Activated CD8-positive, alpha-beta memory T cell treated with anti-CD3 and anti-CD28 coated beads, Interleukin-2, amount 10 ng/mL, durations not matched to agents 7 days and 5 days (primary cell): ENCODE measurements around the gene TNNI3. TPM values are rescaled to one million over a fixed set of nuclear protein-coding genes. Genes with fewer than 3 reads are reported as not detected.

Source experiments
- ATAC-seq: fragments of 150-1000 bp; cut with Tn5 transposase; one replicate; pipeline ENCODE4 v1.10.0; 2021; ENCODE audit warnings: moderate library complexity
- CTCF ChIA-PET: fragments of 350-600 bp; sonication (Branson Sonifier 250); formaldehyde crosslinking; loops from one replicate; lab custom pipeline; 2021; ENCODE audit warnings: antibody characterized with exemption; lab: Charles Lee
- DNase-seq: peaks from one replicate; pipeline ENCODE4 v3.0.0-alpha.2; 2020
- H3K27ac Mint-ChIP-seq: one replicate; pipeline ENCODE4 v1.8.0; 2021; ENCODE audit warnings: mild to moderate bottlenecking, mixed read lengths
- H3K27me3 Mint-ChIP-seq: one replicate; pipeline ENCODE4 v1.8.0; 2021; ENCODE audit warnings: mixed read lengths
- H3K36me3 Mint-ChIP-seq: one replicate; pipeline ENCODE4 v1.8.0; 2021; ENCODE audit warnings: mild to moderate bottlenecking, mixed read lengths
- H3K4me1 Mint-ChIP-seq: one replicate; pipeline ENCODE4 v1.8.0; 2021; ENCODE audit warnings: mixed read lengths
- H3K4me3 Mint-ChIP-seq: one replicate; pipeline ENCODE4 v1.8.0; 2021; ENCODE audit warnings: mild to moderate bottlenecking, moderate library complexity, mixed read lengths
- H3K9me3 Mint-ChIP-seq: one replicate; pipeline ENCODE4 v1.8.0; 2022; ENCODE audit warnings: low read depth, mixed read lengths
- total RNA-seq, 2 experiments: library from RNA; stranded (reverse); gene quantifications; one replicate each; pipeline ENCODE4 v1.2.3, GENCODE V29; 2021

TNNI3 gene
- total RNA-seq, 2 experiments from 2014 or later = not detected

DNA sequence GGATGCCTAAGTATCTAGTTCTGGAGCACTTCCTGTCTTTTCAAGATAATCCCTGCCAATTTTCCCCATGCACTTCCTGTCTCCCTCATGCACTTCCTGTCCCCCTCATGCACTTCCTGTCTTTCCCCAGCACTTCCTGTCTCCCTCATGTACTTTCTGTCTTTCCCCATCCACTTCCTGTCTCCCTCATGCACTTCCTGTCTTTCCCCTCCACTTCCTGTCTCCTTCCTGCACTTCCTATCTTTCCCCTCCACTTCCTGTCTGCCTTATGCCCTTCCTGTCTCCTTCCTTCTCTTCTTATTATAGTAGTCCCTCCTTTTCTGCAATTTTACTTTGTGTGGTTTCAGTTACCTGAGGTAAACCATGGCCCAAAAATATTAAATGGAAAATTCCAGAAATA, 5.5 kb downstream of the TNNI3 start:
- H3K27me3 Mint-ChIP-seq = peaks cover 28% of the 10 kb centered on the region
- CTCF ChIA-PET = interaction anchor here (1.1 to 3.2 kb wide), 3 partner anchors 9 to 62 kb away, joined by 3 to 11 read pairs (median 6); no protein-coding TSS in a partner anchor
- H3K9me3 Mint-ChIP-seq = peaks cover 8% of the 10 kb centered on the region
- DNase-seq (no peak), ATAC-seq (no peak)
- H3K36me3 Mint-ChIP-seq = peaks cover 3% of the 10 kb centered on the region
- peak overlapping the region; percentile 78 for H3K27ac Mint-ChIP-seq
- peaks cover 20% of the 10 kb centered on the region for H3K4me1 Mint-ChIP-seq
- no peak overlapping the region for H3K4me3 Mint-ChIP-seq

DNA sequence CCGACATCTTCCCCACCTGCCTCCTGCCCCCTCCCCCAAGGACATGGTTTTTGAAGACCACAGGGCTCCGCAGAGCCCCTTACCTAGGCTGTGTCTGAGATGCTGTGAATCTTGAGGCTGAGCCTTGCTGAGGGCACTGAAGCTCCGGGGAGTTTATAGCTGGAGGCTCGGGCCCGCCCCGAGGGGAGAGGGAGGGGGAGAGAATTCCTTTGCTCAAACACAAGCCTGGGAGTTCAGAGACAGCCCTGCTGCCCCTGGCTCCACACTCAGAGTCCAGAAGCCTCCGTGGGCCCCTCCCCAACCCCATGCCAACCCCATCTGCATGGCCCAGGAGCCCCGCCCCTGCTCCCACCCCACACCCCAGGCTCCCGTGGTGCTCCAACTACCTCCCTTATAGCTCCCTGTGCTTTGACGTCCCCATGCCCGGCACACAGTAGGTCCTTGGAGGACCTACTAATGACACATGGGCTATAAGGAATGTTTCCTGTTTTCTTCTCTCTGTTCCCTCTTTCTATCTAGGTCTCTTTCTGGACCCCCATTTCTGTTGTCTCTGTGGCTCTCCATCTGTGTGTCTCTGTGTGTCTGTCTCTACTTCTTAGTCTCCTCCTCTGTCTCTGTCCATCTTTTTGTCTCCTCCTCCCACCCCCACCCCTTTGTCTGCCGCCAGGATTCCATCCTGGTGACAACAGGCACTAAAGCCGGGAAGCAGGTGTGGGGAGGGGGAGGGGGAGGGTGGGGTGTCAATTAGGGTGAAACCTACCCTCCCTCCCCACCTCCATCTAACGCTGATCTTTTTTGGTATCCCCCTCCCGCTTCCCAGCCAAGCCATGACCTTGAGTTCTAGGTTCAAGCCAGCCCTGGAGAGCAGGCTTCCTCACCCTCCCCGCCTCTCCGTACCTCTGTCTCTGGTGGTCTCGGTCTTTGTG, 8.2 kb downstream of the TNNI3 start, which contains the start of gene TNNT1:
Gene TNNT1 (minus strand): TSS at position 129 of the 926 bp plus-strand sequence. CDS start 2,049 bp downstream, outside the sequence.
- Mint-ChIP-seq H3K4me1 (peaks cover 18% of the 10 kb centered on the region), H3K9me3 (peaks cover 8% of the 10 kb centered on the region), H3K27ac (no peak within 1 kb of the TSS), H3K36me3 (peaks cover 3% of the 10 kb centered on the region), H3K27me3 (peaks cover 37% of the 10 kb centered on the region), H3K4me3 (no peak within 1 kb of the TSS)
- no peak for DNase-seq
- no peak for ATAC-seq
- CTCF ChIA-PET = interaction anchor here (4.6 kb wide), 1 partner anchor 10 kb away, joined by 22 read pairs; no protein-coding TSS in a partner anchor

DNA sequence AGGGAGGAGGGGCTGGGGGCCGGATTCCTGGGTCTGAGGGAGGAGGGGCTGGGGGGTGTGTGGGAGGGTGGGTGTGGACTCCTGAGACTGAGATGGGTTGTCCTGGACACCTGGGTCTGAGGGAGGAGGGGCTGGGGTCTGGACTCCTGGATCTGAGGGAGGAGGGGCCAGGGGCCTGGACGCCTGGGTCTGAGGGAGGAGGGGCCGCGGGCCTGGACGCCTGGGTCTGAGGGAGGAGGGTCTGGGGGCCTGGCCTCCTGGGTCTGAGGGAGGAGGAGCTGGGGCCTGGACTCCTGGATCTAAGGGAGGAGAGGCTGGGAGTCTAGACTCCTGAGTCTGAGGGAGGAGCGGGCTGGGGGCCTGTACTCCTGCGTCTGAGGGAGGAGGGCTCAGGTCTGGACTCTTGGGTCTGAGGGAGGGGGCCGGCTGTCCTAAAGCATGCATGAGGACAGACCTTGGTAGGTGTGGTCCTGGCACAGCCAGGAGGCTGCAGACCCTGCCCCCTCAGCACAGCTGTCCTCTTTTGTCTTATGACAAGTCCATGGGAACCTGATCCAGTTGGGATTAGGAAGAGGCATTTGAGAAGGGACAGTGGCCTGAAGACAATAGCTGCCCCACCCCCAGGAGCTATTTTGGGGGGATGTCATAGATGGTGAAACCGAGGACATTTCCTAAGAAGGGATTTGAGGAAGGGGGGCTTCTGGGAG, 9.8 kb downstream of the TNNI3 start:
- Mint-ChIP-seq H3K36me3 (peaks cover 3% of the 10 kb centered on the region), H3K27ac (no peak overlapping the region), H3K4me3 (no peak overlapping the region), H3K9me3 (peaks cover 6% of the 10 kb centered on the region), H3K27me3 (peaks cover 46% of the 10 kb centered on the region), H3K4me1 (peaks cover 8% of the 10 kb centered on the region)
- CTCF ChIA-PET = interaction anchor here (2.4 to 4.6 kb wide), 2 partner anchors 12 to 356 kb away, joined by 10 to 22 read pairs; no protein-coding TSS in a partner anchor
- ATAC-seq (no peak), DNase-seq (no peak)

DNA sequence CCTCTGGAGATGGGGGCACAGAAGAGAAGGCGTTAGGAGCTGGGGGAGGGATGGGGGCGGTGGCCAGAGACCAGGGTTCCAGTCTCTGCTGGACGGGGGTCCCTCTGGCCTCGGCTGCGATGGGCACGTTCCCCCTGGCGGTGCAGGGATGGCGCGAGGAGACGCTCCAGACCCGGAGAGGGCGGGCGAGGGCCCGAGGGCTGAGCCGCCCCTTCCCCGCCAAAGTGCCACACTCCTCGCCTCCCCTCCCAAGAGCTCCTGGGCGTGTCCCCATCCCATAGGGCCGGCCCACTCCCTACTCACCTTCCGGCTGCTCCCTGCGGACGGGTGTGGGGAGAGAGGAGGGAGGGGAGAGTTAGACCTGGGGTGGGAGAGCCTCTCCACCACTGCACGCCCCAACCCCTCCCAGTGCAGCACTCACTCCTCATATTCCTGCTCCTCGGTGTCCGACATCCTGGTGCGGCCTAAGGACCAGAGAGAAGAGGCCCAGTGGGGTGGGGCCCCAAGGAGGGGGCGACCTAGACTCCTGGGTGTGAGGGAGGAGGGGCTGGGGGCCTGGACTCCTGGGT, 10.7 kb downstream of the TNNI3 start:
- ATAC-seq = peak; percentile 27
- peaks cover 4% of the 10 kb centered on the region for H3K4me1 Mint-ChIP-seq
- CTCF ChIA-PET = interaction anchor here (0.7 to 4.6 kb wide), 7 partner anchors 8 to 357 kb away, joined by 3 to 22 read pairs (median 3); partner anchors contain the start of gene KMT5C
- peaks cover 50% of the 10 kb centered on the region for H3K27me3 Mint-ChIP-seq
- H3K4me3 Mint-ChIP-seq = no peak overlapping the region
- H3K27ac Mint-ChIP-seq = no peak overlapping the region
- H3K36me3 Mint-ChIP-seq = no peaks in the 10 kb centered on the region
- DNase-seq = no peak
- H3K9me3 Mint-ChIP-seq = peaks cover under 1% of the 10 kb centered on the region

DNA sequence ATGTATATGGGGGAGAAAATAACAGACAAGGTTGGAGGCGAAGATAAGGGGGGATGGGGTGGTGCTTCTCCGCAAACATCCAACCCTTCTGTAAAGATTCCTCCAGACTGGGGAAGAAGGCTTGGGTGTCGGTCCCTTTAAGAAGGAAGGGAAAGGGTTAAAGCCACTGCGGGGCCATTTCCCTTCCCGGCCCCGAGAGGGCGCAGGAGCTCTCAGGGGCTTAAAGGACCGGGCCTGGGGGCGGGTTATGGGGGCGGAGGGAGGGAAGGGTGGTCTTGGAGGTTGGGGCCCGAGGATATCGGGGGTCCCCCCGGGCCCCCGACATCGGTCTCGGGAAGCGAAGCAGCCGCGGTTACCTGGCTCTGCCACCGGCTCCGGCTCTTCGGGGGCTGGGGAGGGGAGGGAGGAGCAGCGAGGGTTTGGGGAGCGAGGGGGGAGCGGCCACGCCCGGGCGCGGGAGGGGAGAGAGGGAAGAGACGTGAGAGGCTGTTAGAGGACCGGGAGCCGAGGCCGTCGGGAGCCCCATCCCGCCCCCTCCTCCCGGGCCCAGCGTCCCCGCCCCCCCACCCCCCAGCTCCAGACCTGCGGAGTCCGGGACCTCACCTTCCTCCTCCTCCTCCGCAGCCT, 11.3 kb downstream of the TNNI3 start:
- peaks cover 56% of the 10 kb centered on the region for H3K27me3 Mint-ChIP-seq
- no peak overlapping the region for H3K27ac Mint-ChIP-seq
- DNase-seq (peak; percentile 56), ATAC-seq (peak; percentile 51)
- H3K36me3 Mint-ChIP-seq = no peaks in the 10 kb centered on the region
- no peak overlapping the region for H3K4me3 Mint-ChIP-seq
- H3K4me1 Mint-ChIP-seq = peaks cover 6% of the 10 kb centered on the region
- CTCF ChIA-PET = interaction anchor here (0.7 to 4.6 kb wide), 7 partner anchors 8 to 358 kb away, joined by 3 to 22 read pairs (median 3); partner anchors contain the start of gene KMT5C
- no peaks in the 10 kb centered on the region for H3K9me3 Mint-ChIP-seq

DNA sequence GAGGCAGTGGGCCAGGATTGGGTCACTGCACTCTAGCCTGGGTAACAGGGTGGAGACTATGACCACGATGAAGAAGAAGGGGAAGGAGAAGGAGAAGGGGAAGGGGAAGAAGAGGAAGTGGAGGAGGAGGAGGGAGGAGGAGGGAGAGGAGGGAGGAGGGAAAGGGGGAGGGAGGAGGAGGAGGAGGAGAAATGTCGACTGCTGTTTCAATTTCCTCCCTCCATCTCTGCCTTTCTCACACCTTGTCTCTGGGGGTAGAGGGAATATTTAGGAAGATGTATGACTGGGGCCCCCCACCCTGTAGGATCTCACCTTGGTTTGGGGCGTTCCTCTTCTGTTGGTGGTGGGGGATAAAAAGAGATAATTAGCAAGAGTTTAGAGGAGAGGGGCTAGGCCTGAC, 12.3 kb downstream of the TNNI3 start:
- ATAC-seq (no peak), DNase-seq (no peak)
- Mint-ChIP-seq H3K27ac (no peak overlapping the region), H3K36me3 (no peaks in the 10 kb centered on the region), H3K27me3 (peaks cover 59% of the 10 kb centered on the region), H3K9me3 (no peaks in the 10 kb centered on the region), H3K4me1 (peaks cover 7% of the 10 kb centered on the region), H3K4me3 (no peak overlapping the region)
- CTCF ChIA-PET = interaction anchor here (0.7 to 4.6 kb wide), 6 partner anchors 14 to 359 kb away, joined by 3 to 22 read pairs (median 9); no protein-coding TSS in a partner anchor

DNA sequence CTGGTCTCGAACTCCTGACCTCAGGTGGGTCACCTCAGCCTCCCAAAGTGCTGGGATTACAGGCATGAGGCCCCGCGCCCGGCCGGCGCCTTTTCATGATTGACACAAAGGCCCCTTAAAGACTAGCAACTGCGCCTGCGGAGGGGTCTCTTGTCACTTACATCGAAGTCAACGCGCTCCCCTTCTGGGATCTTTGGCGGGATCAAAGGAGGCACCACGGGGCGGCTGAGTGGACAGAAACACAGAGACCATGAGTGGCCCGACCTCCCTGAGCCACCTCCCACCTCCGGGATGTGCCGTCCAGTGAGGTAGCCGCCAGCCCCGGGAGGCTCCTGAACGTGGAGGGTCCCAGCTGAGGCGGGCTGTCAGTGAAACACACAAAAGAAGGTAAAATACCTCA, 15.8 kb downstream of the TNNI3 start:
- CTCF ChIA-PET = interaction anchor here (0.6 to 3.3 kb wide), 38 partner anchors 9 to 508 kb away, joined by 3 to 33 read pairs (median 4); partner anchors contain the start of genes ISOC2, KMT5C, PPP6R1 and TMEM238
- Mint-ChIP-seq H3K27ac (no peak overlapping the region), H3K27me3 (peaks cover 44% of the 10 kb centered on the region), H3K4me1 (peaks cover 7% of the 10 kb centered on the region), H3K4me3 (no peak overlapping the region), H3K9me3 (no peaks in the 10 kb centered on the region), H3K36me3 (no peaks in the 10 kb centered on the region)
- ATAC-seq (no peak), DNase-seq (no peak)

DNA sequence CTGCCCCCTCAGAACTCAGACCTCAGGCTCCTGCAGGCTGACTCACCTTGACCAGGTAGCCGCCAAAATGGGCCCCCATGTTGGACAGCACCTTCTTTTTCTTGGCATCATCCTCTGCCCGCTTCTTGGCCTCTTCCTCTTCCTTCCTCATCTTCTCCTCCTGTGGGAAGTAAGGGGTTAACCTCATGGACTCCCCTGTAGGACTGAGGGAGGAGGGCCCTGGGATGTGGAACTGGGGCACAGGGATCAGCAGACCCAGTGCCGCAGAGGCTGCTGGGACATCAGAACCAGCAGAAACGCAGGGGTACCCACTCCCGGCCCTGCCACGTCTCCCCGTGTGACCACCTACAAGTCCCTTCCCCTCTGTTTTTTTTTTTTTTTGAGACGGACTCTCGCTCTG, 19.6 kb downstream of the TNNI3 start:
- Mint-ChIP-seq H3K27ac (no peak overlapping the region), H3K4me3 (no peak overlapping the region), H3K27me3 (peaks cover 29% of the 10 kb centered on the region), H3K9me3 (no peaks in the 10 kb centered on the region), H3K4me1 (peaks cover 6% of the 10 kb centered on the region), H3K36me3 (no peaks in the 10 kb centered on the region)
- CTCF ChIA-PET = no interaction called here
- no peak for ATAC-seq
- no peak for DNase-seq

DNA sequence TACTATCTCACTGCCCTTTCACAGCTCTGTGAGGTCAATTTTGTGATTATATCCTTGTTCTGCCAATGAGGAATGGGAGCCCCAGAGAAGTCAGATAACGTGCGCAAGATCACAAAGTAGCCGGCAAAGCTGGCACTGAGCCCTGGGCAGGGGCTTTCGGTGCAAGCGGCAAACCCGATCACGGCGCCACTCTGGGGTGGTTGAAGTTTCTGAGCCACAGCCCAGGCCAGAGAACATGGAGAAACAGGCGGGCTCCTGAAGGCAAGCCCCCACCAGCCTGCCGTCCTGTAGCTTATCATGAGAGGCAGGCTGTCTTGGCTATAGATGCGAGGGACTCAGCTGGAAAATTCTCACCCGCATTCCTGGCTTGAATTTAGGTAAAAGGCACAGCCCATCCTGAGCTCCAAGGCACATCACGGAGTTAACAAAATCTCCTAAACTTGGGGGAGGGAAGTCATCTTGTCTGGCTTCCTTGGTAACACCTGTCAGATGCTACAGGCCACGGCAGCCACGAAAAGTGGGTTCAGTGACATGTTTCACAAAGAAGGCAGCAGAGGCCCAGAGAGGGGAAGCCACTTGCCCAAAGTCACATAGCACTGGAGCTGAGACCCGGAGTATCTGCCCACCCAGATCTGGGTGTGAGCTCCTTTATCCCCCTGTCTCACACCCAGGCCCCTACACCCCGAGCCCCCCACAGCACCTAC, 21.0 kb downstream of the TNNI3 start:
- CTCF ChIA-PET = interaction anchor here (0.5 to 1.8 kb wide), 6 partner anchors 24 to 367 kb away, joined by 3 to 7 read pairs (median 5); no protein-coding TSS in a partner anchor
- Mint-ChIP-seq H3K36me3 (no peaks in the 10 kb centered on the region), H3K4me3 (no peak overlapping the region), H3K9me3 (no peaks in the 10 kb centered on the region), H3K4me1 (peaks cover 3% of the 10 kb centered on the region), H3K27me3 (peaks cover 31% of the 10 kb centered on the region), H3K27ac (no peak overlapping the region)
- DNase-seq (no peak), ATAC-seq (no peak)

DNA sequence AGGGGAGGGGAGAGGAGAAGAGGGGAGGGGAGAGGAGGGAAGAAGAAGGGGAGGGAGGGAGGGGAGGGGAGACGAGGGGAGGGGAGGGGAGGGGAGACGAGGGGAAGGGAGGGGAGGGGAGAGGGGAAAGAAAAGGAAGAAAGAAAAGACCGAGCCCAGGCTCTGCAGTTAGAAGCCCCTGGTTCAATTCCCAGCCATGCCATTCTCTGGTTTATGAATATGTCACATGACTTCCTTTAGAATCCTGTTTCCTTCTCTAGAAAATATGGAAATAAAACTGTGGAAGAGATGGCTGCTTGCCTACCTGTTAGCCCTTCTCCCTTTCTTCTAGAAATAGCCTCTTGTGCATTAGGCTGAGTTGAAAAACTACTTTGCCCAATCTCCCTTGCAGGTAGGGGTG, 22.8 kb downstream of the TNNI3 start:
- no peaks in the 10 kb centered on the region for H3K4me1 Mint-ChIP-seq
- no peak overlapping the region for H3K27ac Mint-ChIP-seq
- no peak for DNase-seq
- H3K36me3 Mint-ChIP-seq = no peaks in the 10 kb centered on the region
- no peak overlapping the region for H3K4me3 Mint-ChIP-seq
- CTCF ChIA-PET = interaction anchor here (1.0 kb wide), 1 partner anchor 253 kb away, joined by 4 read pairs; no protein-coding TSS in a partner anchor
- no peak for ATAC-seq
- peaks cover 32% of the 10 kb centered on the region for H3K27me3 Mint-ChIP-seq
- no peaks in the 10 kb centered on the region for H3K9me3 Mint-ChIP-seq

DNA sequence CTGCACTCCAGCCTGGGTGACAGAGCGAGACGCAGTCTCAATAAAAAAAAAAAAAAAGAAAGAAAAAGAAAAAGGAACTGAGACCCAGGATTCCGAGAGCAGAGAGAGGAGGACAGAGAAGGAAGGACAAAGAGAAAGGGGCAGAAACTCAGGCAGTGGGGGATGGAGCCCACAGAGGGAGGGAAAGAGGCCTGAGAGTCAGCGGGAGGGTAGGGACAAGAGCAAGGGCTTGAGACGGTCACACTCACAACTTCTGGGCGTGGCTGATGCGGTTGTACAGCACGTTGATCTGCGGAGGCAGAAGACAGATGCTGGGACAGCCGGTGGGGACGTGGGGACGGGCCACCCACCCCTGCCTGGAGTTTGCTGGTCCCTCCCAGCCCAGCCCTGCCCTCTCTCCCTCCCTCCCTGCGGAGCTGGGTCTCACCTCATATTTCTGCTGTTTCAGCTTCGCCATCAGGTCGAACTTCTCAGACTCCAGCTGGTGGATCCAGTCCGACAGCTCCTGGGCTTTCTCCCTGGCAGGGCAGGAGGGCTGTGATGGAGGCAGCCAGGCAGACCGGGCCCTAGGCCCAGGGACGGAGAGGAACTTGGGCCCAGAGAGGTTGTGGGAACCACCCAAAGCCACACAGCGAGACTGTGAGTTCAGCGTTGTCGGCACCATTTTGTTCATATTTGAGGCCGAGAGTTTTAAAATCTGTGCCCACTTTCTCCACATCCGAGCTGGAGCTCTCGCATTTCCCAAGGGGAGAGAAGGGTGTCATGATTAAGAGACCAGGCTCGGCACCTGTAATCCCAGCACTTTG, 23.7 kb downstream of the TNNI3 start:
- no peak for DNase-seq
- H3K9me3 Mint-ChIP-seq = no peaks in the 10 kb centered on the region
- no peak overlapping the region for H3K4me3 Mint-ChIP-seq
- CTCF ChIA-PET = interaction anchor here (1.0 to 1.9 kb wide), 4 partner anchors 27 to 252 kb away, joined by 4 to 13 read pairs (median 12); no protein-coding TSS in a partner anchor
- peaks cover 36% of the 10 kb centered on the region for H3K27me3 Mint-ChIP-seq
- H3K4me1 Mint-ChIP-seq = no peaks in the 10 kb centered on the region
- H3K27ac Mint-ChIP-seq = no peak overlapping the region
- H3K36me3 Mint-ChIP-seq = no peaks in the 10 kb centered on the region
- ATAC-seq = no peak
